OCI-LY1 (cell line): ENCODE results near the gene GBE1.

Experiments used
- EZH2 ChIP-seq: fragments of 200-600 bp; sonication (generic), shearing (Covaris generic); IDR thresholded peaks from 2 replicates; pipeline ENCODE4 v1.8.0; 2017; ENCODE audit warnings: borderline replicate concordance, mixed run types, mild to moderate bottlenecking, antibody characterized with exemption, low read length, moderate library complexity, mixed read lengths
- TF ChIP-seq, protein P1 (sequence below): fragments of 200-600 bp; sonication (generic), shearing (Covaris generic); IDR thresholded peaks from 2 replicates; pipeline ENCODE4 v1.5.1; 2017; ENCODE audit warnings: mild to moderate bottlenecking, antibody characterized with exemption, low read length, moderate library complexity, mixed read lengths

DNA sequence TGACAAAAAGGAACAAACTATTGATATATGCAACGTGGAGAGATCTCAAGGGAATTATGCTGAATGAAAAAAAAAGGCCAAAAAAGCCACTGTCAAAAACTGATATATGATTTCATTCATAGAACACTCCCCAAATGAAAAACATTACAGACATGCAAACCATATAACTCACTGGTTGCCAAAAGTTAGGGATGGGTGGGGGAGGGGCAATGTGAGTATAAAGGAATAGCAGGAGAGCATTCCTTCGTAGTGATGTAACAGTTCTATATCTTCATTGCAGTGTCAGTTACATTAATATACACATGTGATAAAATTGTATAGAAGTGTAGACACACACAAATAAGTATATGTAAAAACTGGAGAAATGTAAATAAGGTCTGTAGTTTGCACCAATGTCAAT lies 12.2 kb downstream of the GBE1 start:
- TF ChIP-seq, protein P1, sequence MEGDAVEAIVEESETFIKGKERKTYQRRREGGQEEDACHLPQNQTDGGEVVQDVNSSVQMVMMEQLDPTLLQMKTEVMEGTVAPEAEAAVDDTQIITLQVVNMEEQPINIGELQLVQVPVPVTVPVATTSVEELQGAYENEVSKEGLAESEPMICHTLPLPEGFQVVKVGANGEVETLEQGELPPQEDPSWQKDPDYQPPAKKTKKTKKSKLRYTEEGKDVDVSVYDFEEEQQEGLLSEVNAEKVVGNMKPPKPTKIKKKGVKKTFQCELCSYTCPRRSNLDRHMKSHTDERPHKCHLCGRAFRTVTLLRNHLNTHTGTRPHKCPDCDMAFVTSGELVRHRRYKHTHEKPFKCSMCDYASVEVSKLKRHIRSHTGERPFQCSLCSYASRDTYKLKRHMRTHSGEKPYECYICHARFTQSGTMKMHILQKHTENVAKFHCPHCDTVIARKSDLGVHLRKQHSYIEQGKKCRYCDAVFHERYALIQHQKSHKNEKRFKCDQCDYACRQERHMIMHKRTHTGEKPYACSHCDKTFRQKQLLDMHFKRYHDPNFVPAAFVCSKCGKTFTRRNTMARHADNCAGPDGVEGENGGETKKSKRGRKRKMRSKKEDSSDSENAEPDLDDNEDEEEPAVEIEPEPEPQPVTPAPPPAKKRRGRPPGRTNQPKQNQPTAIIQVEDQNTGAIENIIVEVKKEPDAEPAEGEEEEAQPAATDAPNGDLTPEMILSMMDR: no peak
- TF ChIP-seq EZH2: no peak
